Kidney (tissue), 14 donors: ENCODE data around the gene XAB2. TPM values are rescaled to one million over a fixed set of nuclear protein-coding genes. Genes with fewer than 3 reads are reported as not detected.

ENCODE experiments used
- DNase-seq, 5 donors: peaks; one replicate each; pipeline ENCODE4 v3.0.0-alpha.2; 2013 to 2020
- FAIRE-seq: peaks from 2 replicates; lab custom pipeline; 2012; peaks lifted over from hg19 to GRCh38; lab: Jason Lieb, UNC
- H3K27ac ChIP-seq, 2 donors: one replicate each; pipeline ENCODE4 v1.7.0; 2013; ENCODE audit warnings: low read depth in 2 of 2, low read length in 2 of 2, inconsistent platforms in 1 of 2
- H3K27me3 ChIP-seq: one replicate; pipeline ENCODE4 v1.7.1; 2013; ENCODE audit warnings: low read length, inconsistent platforms; ENCODE audit not compliant: control insufficient read depth, insufficient read depth
- H3K36me3 ChIP-seq, 3 donors: one replicate each; pipeline versions ENCODE4 v1.7.0 to v1.7.1; 2013; ENCODE audit warnings: low read length in 3 of 3, control low read depth in 1 of 3, inconsistent platforms in 1 of 3; ENCODE audit not compliant: insufficient read depth in 3 of 3, control insufficient read depth in 2 of 3
- H3K4me1 ChIP-seq, 3 donors: one replicate each; pipeline versions ENCODE4 v1.7.0 to v1.7.1; 2013; ENCODE audit warnings: low read length in 3 of 3, inconsistent platforms in 1 of 3, low read depth in 1 of 3; ENCODE audit not compliant: control insufficient read depth in 2 of 3, insufficient read depth in 2 of 3
- H3K4me3 ChIP-seq, 3 donors: one replicate each; pipeline versions ENCODE4 v1.7.0 to v1.8.1; 2013; ENCODE audit warnings: low read length in 3 of 3, control low read depth in 1 of 3, inconsistent platforms in 1 of 3
- H3K9ac ChIP-seq, 3 donors: one replicate each; pipeline versions ENCODE4 v1.7.0 to v1.7.1; 2013; ENCODE audit warnings: low read length in 3 of 3, control low read depth in 1 of 3, inconsistent platforms in 1 of 3
- H3K9me3 ChIP-seq, 3 donors: one replicate each; pipeline versions ENCODE4 v1.7.0 to v1.7.1; 2013; ENCODE audit warnings: low read length in 3 of 3, control low read depth in 1 of 3, inconsistent platforms in 1 of 3; ENCODE audit not compliant: control insufficient read depth in 2 of 3, insufficient read depth in 1 of 3
- CTCF ChIP-seq: IDR thresholded peaks from 3 replicates; pipeline ENCODE4 v1.5.1; 2012; ENCODE audit warnings: mild to moderate bottlenecking, moderate library complexity, borderline replicate concordance; ENCODE audit not compliant: insufficient read depth; ENCODE audit errors: extremely low read depth
- intact Hi-C: fragments of 100-400 bp; cut with DNase I; formaldehyde crosslinking; loops from one replicate; pipeline ENCODE4 v1.11.1; 2022
- polyA plus RNA-seq: library from polyadenylated mRNA; stranded (reverse); fragments of 350-450 nt; fragmentation: Illumina TruSeq; extraction: RNeasy Lipid Tissue Mini Kit (QIAGEN cat#74804); gene quantifications from one replicate; pipeline ENCODE4 v1.2.3, GENCODE V29; 2014; ENCODE audit warnings: low read depth, low replicate concordance; ENCODE audit not compliant: insufficient read depth
- total RNA-seq: library from RNA; stranded (reverse); fragmentation: NEBNext Ultra II Directional; extraction: Animal tissue kit (Norgen Biotek cat#: 25700); gene quantifications from one replicate; pipeline ENCODE4 v1.2.1, GENCODE V29; 2021
- donor health status: control.
- donor health status: control.
- donor health status: control.
- donor health status: control.
- donor health status: control.
- donor health status: DM: yes; HTN: yes; CAD: no.
- donor health status: Normal renal cell carcinoma (clear cell type).

XAB2 gene
- total and polyA plus RNA-seq, 2 donors from 2014 or later = 34.2 to 44.4 TPM

DNA sequence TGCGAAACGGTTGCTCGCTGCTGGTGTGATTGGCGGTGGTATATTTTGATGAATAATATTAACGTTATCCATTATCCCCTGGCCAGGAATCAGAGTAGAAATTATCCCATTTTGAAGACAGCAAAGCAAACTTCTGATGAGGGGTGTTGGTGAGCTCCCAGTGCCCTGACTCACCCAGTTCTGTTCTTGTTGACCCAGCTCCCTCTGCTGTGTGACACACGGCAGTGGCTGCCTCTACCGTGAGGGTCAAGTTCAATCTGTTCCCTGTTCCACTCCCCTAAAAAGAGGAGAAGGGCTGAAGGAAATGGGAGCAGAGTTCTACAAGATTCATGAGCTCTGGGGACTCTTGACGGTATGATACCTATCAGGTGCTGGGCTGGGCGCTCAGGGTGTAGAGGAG is 31.7 kb downstream of the XAB2 start:
- DNase-seq = no peak
- H3K27ac ChIP-seq = no peak overlapping the region
- H3K9ac ChIP-seq = no peak overlapping the region
- no peak for FAIRE-seq
- no peaks in the 10 kb centered on the region for H3K27me3 ChIP-seq
- H3K36me3 ChIP-seq = no peaks in the 10 kb centered on the region
- no peaks in the 10 kb centered on the region for H3K9me3 ChIP-seq
- TF ChIP-seq CTCF = no peak
- H3K4me3 ChIP-seq = peak overlapping the region in 1 of 3 donors; percentile 59
- intact Hi-C loops = no loop called here
- no peaks in the 10 kb centered on the region for H3K4me1 ChIP-seq

DNA sequence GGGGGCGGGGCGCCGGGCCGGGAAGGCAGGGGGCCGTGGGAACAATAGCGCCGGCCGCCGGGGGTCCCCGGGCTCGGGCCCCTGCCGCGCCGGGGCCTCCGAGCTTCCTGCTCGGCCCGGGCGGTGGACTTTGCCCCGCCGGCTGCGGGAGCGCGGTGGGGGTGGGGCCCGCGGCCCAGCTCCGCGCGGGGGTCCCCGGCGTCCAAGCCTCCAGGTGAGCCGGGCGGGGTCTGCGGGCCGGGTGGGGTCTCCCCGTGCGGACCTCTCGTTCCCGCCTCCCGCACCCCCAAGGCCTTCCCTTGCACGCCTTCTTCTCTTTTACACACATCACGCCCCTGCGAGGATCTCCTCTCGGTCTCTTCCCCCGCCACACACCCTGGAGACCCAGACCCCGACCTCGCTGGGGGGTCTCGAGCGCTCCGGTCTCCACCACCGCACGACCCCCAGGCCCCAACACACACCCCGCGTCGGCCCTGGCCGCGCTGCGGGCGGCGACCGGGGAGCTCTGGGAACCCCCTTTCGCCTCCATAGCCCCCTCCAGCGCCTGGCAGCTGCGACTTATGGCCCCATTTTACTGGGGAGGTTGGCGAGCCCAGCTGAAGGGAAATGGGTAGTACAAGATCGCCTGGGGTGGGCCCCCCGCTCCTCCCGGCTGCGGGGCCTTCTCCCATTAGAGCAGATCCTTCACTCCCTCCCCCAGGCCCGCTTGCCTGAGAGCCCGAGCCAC is 33.0 kb downstream of the XAB2 start:
- DNase-seq = no peak
- no peaks in the 10 kb centered on the region for H3K27me3 ChIP-seq

GRCh38 chr19:7595466-7596133 is 33.7 kb downstream of the XAB2 start, which contains the start of gene CAMSAP3:
TSS of gene CAMSAP3 (plus strand) at chr19:7595863. CDS start at chr19:7596003, 140 bp downstream.
- Histone ChIP-seq H3K4me1 (no peaks in the 10 kb centered on the region), H3K9me3 (no peaks in the 10 kb centered on the region), H3K36me3 (no peaks in the 10 kb centered on the region), H3K27me3 (no peaks in the 10 kb centered on the region), H3K4me3 (peak within 1 kb of the TSS; percentile 41 to 59 (median 56)), H3K27ac (peak within 1 kb of the TSS in 1 of 2 donors; percentile 22), H3K9ac (peak within 1 kb of the TSS in 1 of 3 donors; percentile 26)
- FAIRE-seq = no peak
- DNase-seq = peak; percentile 80 to 91 (median 86)
- TF ChIP-seq CTCF = no peak
- intact Hi-C loops = no loop called here

More for the DNA sequence above, 33.0 kb downstream of the XAB2 start:
- Histone ChIP-seq H3K4me3 (peak overlapping the region in 2 of 3 donors; percentile 56 to 59), H3K4me1 (no peaks in the 10 kb centered on the region), H3K27ac (peak overlapping the region in 1 of 2 donors; percentile 22), H3K9me3 (no peaks in the 10 kb centered on the region), H3K9ac (peak overlapping the region in 1 of 3 donors; percentile 26), H3K36me3 (no peaks in the 10 kb centered on the region)
- no peak for FAIRE-seq
- no peak for TF ChIP-seq CTCF
- intact Hi-C loops = no loop called here
